ENCODE measurements around the gene TOR1B. TPM values are rescaled to one million over a fixed set of nuclear protein-coding genes. Genes with fewer than 3 reads are reported as not detected.
A peak's percentile ranks its signal among the peaks of the same experiment; 100 is the strongest.

Gene TOR1B
- 18.3 to 19.2 TPM (median 18.8 TPM) in 3 replicates for total RNA-seq (2021)
- Bru-seq, nascent RNA, result percentile 76 among the genes with signal in this experiment
- long read RNA-seq, experiment 1, transcript TOR1B-201 (5 exons, 2,769 nt), result major isoform, 39 of 58 reads
- long read RNA-seq, experiment 1, partial matches to known transcripts, result 11 of 58 reads
- long read RNA-seq, experiment 1, other reads (novel, unspliced or antisense), result 8 of 58 reads
- long read RNA-seq, experiment 2, transcript TOR1B-201 (5 exons, 2,769 nt), result major isoform, 8 of 16 reads
- long read RNA-seq, experiment 2, partial matches to known transcripts, result 7 of 16 reads
- long read RNA-seq, experiment 2, other reads (novel, unspliced or antisense), result 1 of 16 reads
- long read RNA-seq, experiment 3, partial matches to known transcripts, result 6 of 7 reads
- long read RNA-seq, experiment 3, other reads (novel, unspliced or antisense), result 1 of 7 reads

DNA sequence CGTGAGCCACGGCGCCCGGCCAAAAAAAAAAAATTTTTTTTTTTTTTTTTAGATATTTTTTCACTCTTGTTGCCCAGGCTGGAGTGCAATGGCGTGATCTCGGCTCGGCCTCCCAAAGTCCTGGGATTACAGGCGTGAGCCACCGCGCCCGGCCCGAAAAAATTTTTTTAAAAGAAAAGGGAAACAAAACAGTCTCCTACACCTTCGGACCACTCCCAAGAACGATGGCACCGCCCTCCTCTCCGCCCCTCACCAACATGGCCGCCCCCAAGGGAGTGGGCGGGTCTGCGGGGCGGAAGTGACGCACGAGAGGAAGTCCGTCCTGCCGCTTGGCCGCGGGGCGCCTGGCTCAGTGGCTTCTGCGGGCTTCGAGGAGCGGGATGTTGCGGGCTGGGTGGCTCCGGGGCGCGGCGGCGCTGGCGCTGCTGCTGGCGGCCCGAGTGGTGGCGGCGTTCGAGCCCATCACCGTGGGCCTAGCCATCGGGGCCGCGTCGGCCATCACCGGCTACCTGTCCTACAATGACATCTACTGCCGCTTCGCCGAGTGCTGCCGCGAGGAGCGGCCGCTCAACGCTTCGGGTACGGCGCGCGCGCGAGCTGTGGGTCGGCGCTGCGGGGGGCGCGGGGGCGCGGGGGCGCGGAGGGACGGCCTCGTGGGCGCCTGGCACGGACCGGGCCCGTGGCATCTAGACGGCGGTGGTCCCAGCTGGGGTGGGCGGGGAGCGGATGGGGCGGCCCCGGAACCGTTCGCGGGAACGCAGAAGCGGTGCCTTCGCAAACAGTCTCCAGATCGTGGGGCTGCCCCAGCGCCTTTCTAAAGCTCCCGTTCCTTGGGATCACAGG is at the start of gene TOR1B:
Gene TOR1B (plus strand): TSS at position 352 of the 843 bp plus-strand sequence. CDS start 29 bp downstream, at position 381.
- Mint-ChIP-seq H3K4me1 (peaks cover 7% of the 10 kb centered on the region), H3K27ac (peak within 1 kb of the TSS; percentile 78; the same call in 1 of the 2 replicates)
- POLR2A ChIA-PET, result interaction anchor here (0.7 kb wide), 1 partner anchor 11 kb away, joined by 4 read pairs; no protein-coding TSS in a partner anchor
- TF ChIP-seq TEAD1 (CRISPR knock-in tag; IDR thresholded peaks at IDR 0.05), result peak; percentile 78
- peak; percentile 74; the same call in 1 of the 2 replicates for TF ChIP-seq SMAD3 (CRISPR knock-in tag; IDR thresholded peaks at IDR 0.05; ENCODE audit: borderline replicate concordance)
- no peak for TF ChIP-seq ZNF121 (CRISPR knock-in tag; IDR thresholded peaks at IDR 0.05)
- TF ChIP-seq, protein P1, sequence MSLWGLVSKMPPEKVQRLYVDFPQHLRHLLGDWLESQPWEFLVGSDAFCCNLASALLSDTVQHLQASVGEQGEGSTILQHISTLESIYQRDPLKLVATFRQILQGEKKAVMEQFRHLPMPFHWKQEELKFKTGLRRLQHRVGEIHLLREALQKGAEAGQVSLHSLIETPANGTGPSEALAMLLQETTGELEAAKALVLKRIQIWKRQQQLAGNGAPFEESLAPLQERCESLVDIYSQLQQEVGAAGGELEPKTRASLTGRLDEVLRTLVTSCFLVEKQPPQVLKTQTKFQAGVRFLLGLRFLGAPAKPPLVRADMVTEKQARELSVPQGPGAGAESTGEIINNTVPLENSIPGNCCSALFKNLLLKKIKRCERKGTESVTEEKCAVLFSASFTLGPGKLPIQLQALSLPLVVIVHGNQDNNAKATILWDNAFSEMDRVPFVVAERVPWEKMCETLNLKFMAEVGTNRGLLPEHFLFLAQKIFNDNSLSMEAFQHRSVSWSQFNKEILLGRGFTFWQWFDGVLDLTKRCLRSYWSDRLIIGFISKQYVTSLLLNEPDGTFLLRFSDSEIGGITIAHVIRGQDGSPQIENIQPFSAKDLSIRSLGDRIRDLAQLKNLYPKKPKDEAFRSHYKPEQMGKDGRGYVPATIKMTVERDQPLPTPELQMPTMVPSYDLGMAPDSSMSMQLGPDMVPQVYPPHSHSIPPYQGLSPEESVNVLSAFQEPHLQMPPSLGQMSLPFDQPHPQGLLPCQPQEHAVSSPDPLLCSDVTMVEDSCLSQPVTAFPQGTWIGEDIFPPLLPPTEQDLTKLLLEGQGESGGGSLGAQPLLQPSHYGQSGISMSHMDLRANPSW (CRISPR knock-in tag; conservative IDR thresholded peaks at IDR 0.05; ENCODE audit: low read depth), result no peak
- TF ChIP-seq, protein P2, sequence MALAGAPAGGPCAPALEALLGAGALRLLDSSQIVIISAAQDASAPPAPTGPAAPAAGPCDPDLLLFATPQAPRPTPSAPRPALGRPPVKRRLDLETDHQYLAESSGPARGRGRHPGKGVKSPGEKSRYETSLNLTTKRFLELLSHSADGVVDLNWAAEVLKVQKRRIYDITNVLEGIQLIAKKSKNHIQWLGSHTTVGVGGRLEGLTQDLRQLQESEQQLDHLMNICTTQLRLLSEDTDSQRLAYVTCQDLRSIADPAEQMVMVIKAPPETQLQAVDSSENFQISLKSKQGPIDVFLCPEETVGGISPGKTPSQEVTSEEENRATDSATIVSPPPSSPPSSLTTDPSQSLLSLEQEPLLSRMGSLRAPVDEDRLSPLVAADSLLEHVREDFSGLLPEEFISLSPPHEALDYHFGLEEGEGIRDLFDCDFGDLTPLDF (CRISPR knock-in tag; IDR thresholded peaks at IDR 0.05), result no peak
- peak; percentile 76 for TF ChIP-seq FOXK1 (CRISPR knock-in tag; IDR thresholded peaks at IDR 0.05)
- TF ChIP-seq, protein P3, sequence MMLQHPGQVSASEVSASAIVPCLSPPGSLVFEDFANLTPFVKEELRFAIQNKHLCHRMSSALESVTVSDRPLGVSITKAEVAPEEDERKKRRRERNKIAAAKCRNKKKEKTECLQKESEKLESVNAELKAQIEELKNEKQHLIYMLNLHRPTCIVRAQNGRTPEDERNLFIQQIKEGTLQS (CRISPR knock-in tag; conservative IDR thresholded peaks at IDR 0.05), result no peak
- TF ChIP-seq, protein P4, sequence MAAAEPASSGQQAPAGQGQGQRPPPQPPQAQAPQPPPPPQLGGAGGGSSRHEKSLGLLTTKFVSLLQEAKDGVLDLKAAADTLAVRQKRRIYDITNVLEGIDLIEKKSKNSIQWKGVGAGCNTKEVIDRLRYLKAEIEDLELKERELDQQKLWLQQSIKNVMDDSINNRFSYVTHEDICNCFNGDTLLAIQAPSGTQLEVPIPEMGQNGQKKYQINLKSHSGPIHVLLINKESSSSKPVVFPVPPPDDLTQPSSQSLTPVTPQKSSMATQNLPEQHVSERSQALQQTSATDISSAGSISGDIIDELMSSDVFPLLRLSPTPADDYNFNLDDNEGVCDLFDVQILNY (CRISPR knock-in tag; IDR thresholded peaks at IDR 0.05), result peak; percentile 54; the same call in 1 of the 2 replicates
- TF ChIP-seq CREB1 (CRISPR knock-in tag; IDR thresholded peaks at IDR 0.05), result 0 out of 2 replicates have a peak, but pooled peaks have one; percentile 30
- no peak for TF ChIP-seq ATF1 (CRISPR knock-in tag; IDR thresholded peaks at IDR 0.05)
- peak; percentile 86 for TF ChIP-seq GABPB1 (CRISPR knock-in tag; IDR thresholded peaks at IDR 0.05)
- TF ChIP-seq SP1 (CRISPR knock-in tag; conservative IDR thresholded peaks at IDR 0.05), result peak; percentile 89
- TF ChIP-seq, protein P5, sequence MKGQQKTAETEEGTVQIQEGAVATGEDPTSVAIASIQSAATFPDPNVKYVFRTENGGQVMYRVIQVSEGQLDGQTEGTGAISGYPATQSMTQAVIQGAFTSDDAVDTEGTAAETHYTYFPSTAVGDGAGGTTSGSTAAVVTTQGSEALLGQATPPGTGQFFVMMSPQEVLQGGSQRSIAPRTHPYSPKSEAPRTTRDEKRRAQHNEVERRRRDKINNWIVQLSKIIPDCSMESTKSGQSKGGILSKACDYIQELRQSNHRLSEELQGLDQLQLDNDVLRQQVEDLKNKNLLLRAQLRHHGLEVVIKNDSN (CRISPR knock-in tag; IDR thresholded peaks at IDR 0.05), result 0 out of 2 replicates have a peak, but pooled peaks have one; percentile 30
- TF ChIP-seq MYBL2 (CRISPR knock-in tag; IDR thresholded peaks at IDR 0.05), result 0 out of 2 replicates have a peak, but pooled peaks have one; percentile 41
- peak; percentile 63; the same call in 1 of the 2 replicates for TF ChIP-seq ETV6 (CRISPR knock-in tag; IDR thresholded peaks at IDR 0.05)
- peak; percentile 77; the same call in 1 of the 2 replicates for TF ChIP-seq ARID4B (CRISPR knock-in tag; IDR thresholded peaks at IDR 0.05; ENCODE audit: borderline replicate concordance)
- TF ChIP-seq, protein P6, sequence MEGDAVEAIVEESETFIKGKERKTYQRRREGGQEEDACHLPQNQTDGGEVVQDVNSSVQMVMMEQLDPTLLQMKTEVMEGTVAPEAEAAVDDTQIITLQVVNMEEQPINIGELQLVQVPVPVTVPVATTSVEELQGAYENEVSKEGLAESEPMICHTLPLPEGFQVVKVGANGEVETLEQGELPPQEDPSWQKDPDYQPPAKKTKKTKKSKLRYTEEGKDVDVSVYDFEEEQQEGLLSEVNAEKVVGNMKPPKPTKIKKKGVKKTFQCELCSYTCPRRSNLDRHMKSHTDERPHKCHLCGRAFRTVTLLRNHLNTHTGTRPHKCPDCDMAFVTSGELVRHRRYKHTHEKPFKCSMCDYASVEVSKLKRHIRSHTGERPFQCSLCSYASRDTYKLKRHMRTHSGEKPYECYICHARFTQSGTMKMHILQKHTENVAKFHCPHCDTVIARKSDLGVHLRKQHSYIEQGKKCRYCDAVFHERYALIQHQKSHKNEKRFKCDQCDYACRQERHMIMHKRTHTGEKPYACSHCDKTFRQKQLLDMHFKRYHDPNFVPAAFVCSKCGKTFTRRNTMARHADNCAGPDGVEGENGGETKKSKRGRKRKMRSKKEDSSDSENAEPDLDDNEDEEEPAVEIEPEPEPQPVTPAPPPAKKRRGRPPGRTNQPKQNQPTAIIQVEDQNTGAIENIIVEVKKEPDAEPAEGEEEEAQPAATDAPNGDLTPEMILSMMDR (IDR thresholded peaks at IDR 0.05), result no peak
- TF ChIP-seq FOXP1 (CRISPR knock-in tag; IDR thresholded peaks at IDR 0.05; ENCODE audit: borderline replicate concordance), result peak; percentile 80; the same call in 1 of the 2 replicates
- peak; percentile 92 for TF ChIP-seq CREM (CRISPR knock-in tag; IDR thresholded peaks at IDR 0.05)

More for the DNA sequence above, at the start of gene TOR1B:
- H3K4me3 Mint-ChIP-seq, result peak within 1 kb of the TSS; percentile 71
- no peaks in the 10 kb centered on the region for H3K9me3 Mint-ChIP-seq
- peaks cover 21% of the 10 kb centered on the region for H3K36me3 Mint-ChIP-seq
- peak; percentile 96 for DNase-seq (ENCODE audit: low spot score)
- peak; percentile 94 for ATAC-seq
- no peaks in the 10 kb centered on the region for H3K27me3 Mint-ChIP-seq (ENCODE audit: low read depth)
- CTCF ChIA-PET, result interaction anchor here (0.6 to 3.0 kb wide), 9 partner anchors 13 to 416 kb away, joined by 3 to 16 read pairs (median 4); no protein-coding TSS in a partner anchor
